Thoracic aorta (tissue), 2 donors: ENCODE results near the gene PFKFB2. TPM values are rescaled to one million over a fixed set of nuclear protein-coding genes. Genes with fewer than 3 reads are reported as not detected.
A peak's percentile ranks its signal among the peaks of the same experiment; 100 is the strongest.

Source experiments
- ATAC-seq: fragments of 150-250 bp; one replicate; pipeline ENCODE4 v1.8.0; 2017; ENCODE audit warnings: low read depth; ENCODE audit not compliant: insufficient number of reproducible peaks, low FRiP score
- DNase-seq: peaks from one replicate; pipeline ENCODE4 v3.0.0-alpha.2; 2020; ENCODE audit warnings: low spot score
- H3K27ac ChIP-seq, 2 donors: fragments of 200-600 bp; sonication (generic); 1 replicate in 1 of 2; 2 replicates in 1 of 2; pipeline ENCODE4 v1.5.1; 2016; ENCODE audit warnings: mild to moderate bottlenecking in 2 of 2, moderate library complexity in 2 of 2
- H3K27me3 ChIP-seq: fragments of 200-600 bp; sonication (generic); replicated peaks from 2 replicates; pipeline ENCODE4 v1.6.0; 2016; ENCODE audit warnings: mild to moderate bottlenecking; ENCODE audit not compliant: insufficient read depth
- H3K36me3 ChIP-seq: fragments of 200-600 bp; sonication (generic); one replicate; pipeline ENCODE4 v1.5.1; 2016
- H3K4me1 ChIP-seq, 2 donors: fragments of 200-600 bp; sonication (generic); 1 replicate in 1 of 2; 2 replicates in 1 of 2; pipeline versions ENCODE4 v1.5.1 to v1.6.0; 2016; ENCODE audit warnings: low read depth in 2 of 2, mild to moderate bottlenecking in 1 of 2; ENCODE audit not compliant: control insufficient read depth in 1 of 2
- H3K4me3 ChIP-seq: fragments of 200-600 bp; sonication (generic); 2 replicates; pipeline ENCODE4 v1.5.1; 2016; ENCODE audit warnings: mild to moderate bottlenecking
- H3K9me3 ChIP-seq: fragments of 200-600 bp; sonication (generic); 2 replicates; pipeline ENCODE4 v1.5.1; 2016
- CTCF ChIP-seq: fragments of 200-600 bp; sonication (generic); IDR thresholded peaks from one replicate; pipeline ENCODE4 v1.5.1; 2019; ENCODE audit warnings: antibody characterized with exemption
- total RNA-seq, 2 donors: library from RNA; depleted of rRNA; stranded (reverse); fragments of >200 nt; gene quantifications; one replicate each; pipeline versions ENCODE4 v1.1.0 to v1.2.3, GENCODE V29; 2016

PFKFB2 gene
- total RNA-seq, 2 donors from 2014 or later = 6.4 to 8.5 TPM

- no peak for TF ChIP-seq CTCF
- H3K27ac ChIP-seq = no peak overlapping the region
- DNase-seq = no peak
- H3K4me1 ChIP-seq = peaks cover 0 to 6% of the 10 kb centered on the region in 2 donors
- no peaks in the 10 kb centered on the region for H3K27me3 ChIP-seq
- H3K9me3 ChIP-seq = no peaks in the 10 kb centered on the region
- no peak for ATAC-seq
- peaks cover 18% of the 10 kb centered on the region for H3K36me3 ChIP-seq
- H3K4me3 ChIP-seq = no peak overlapping the region
These were observed 9.0 kb downstream of the PFKFB2 start for GRCh38 chr1:207062058-207062457.

- DNase-seq = no peak
- H3K27ac ChIP-seq = no peak overlapping the region
- no peak for TF ChIP-seq CTCF
- no peak overlapping the region for H3K4me3 ChIP-seq
- H3K36me3 ChIP-seq = peaks cover 22% of the 10 kb centered on the region
- no peaks in the 10 kb centered on the region for H3K9me3 ChIP-seq
- ATAC-seq = no peak
- H3K27me3 ChIP-seq = no peaks in the 10 kb centered on the region
- peaks cover 0 to 6% of the 10 kb centered on the region in 2 donors for H3K4me1 ChIP-seq
These were observed 9.9 kb downstream of the PFKFB2 start for GRCh38 chr1:207063014-207063413.

- H3K4me3 ChIP-seq = no peak overlapping the region
- no peak for ATAC-seq
- peak overlapping the region in 1 of 2 donors; percentile 45 for H3K27ac ChIP-seq
- H3K9me3 ChIP-seq = no peaks in the 10 kb centered on the region
- peaks cover 0 to 6% of the 10 kb centered on the region in 2 donors for H3K4me1 ChIP-seq
- peaks cover 27% of the 10 kb centered on the region for H3K36me3 ChIP-seq
- H3K27me3 ChIP-seq = no peaks in the 10 kb centered on the region
- no peak for DNase-seq
- no peak for TF ChIP-seq CTCF
These were observed 11.5 kb downstream of the PFKFB2 start for GRCh38 chr1:207064561-207064960.

GRCh38 chr1:207067185-207067584 is 14.1 kb downstream of the PFKFB2 start:
- no peak for DNase-seq
- peaks cover 0 to 6% of the 10 kb centered on the region in 2 donors for H3K4me1 ChIP-seq
- no peaks in the 10 kb centered on the region for H3K9me3 ChIP-seq
- no peaks in the 10 kb centered on the region for H3K27me3 ChIP-seq
- ATAC-seq = no peak
- H3K27ac ChIP-seq = no peak overlapping the region
- H3K36me3 ChIP-seq = peaks cover 23% of the 10 kb centered on the region
- no peak for TF ChIP-seq CTCF
- H3K4me3 ChIP-seq = no peak overlapping the region

- Histone ChIP-seq H3K9me3 (no peaks in the 10 kb centered on the region), H3K36me3 (peaks cover 18% of the 10 kb centered on the region), H3K27me3 (no peaks in the 10 kb centered on the region), H3K4me1 (peaks cover 0 to 6% of the 10 kb centered on the region in 2 donors), H3K4me3 (no peak overlapping the region), H3K27ac (no peak overlapping the region)
- ATAC-seq (no peak), DNase-seq (no peak)
- TF ChIP-seq CTCF = no peak
These were observed 14.6 kb downstream of the PFKFB2 start for GRCh38 chr1:207067665-207068064.
